GM06990 (cell line): ENCODE measurements around the gene SNX27.
"Not testable (repeated sequence)": the region's sequence is repeated elsewhere in the genome, so short reads cannot be mapped to it uniquely, and the experiment has no call there.

Experiments
- DNase-seq: peaks from one replicate; pipeline ENCODE4 v3.0.0-alpha.2; 2011; ENCODE audit not compliant: insufficient read length; ENCODE audit errors: extremely low read depth
- H3K27me3 ChIP-seq: replicated peaks from 2 replicates; pipeline ENCODE4 v1.6.0; 2011; ENCODE audit warnings: low read length; ENCODE audit not compliant: control insufficient read depth, insufficient read depth
- H3K36me3 ChIP-seq: 2 replicates; pipeline ENCODE4 v1.5.1; 2011; ENCODE audit warnings: low read length; ENCODE audit not compliant: control insufficient read depth, insufficient read depth
- H3K4me3 ChIP-seq: replicated peaks from 2 replicates; pipeline ENCODE4 v1.5.1; 2011; ENCODE audit warnings: low read depth, mild to moderate bottlenecking, control low read depth, low read length
- CTCF ChIP-seq: IDR thresholded peaks from 2 replicates; pipeline ENCODE4 v1.5.1; 2011; ENCODE audit warnings: low read length, control low read depth, mild to moderate bottlenecking, inconsistent platforms; ENCODE audit not compliant: insufficient read depth, poor library complexity, severe bottlenecking

SNX27 gene

DNA sequence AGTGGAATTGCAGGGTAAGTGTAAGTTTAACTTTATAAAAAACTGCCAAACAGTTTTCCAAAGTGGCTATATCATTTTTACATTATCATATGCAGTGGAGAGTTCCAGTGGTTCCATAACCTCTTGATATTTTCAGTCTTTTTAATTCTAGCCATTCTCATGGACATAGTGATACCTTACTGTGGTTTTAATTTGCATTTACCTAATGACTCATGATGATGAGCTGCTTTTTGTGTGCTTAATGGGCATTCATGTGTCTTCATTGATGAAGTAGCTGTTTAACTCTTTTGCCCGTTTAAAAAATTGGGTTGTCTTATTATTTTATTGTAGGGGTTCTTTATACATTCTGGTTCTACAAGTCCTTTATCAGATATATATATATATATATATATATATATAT is 29.4 kb downstream of the SNX27 start:
- H3K27me3 ChIP-seq = no peaks in the 10 kb centered on the region
- no peak for TF ChIP-seq CTCF
- no peaks in the 10 kb centered on the region for H3K36me3 ChIP-seq
- H3K4me3 ChIP-seq = no peak overlapping the region
- DNase-seq = no peak

DNA sequence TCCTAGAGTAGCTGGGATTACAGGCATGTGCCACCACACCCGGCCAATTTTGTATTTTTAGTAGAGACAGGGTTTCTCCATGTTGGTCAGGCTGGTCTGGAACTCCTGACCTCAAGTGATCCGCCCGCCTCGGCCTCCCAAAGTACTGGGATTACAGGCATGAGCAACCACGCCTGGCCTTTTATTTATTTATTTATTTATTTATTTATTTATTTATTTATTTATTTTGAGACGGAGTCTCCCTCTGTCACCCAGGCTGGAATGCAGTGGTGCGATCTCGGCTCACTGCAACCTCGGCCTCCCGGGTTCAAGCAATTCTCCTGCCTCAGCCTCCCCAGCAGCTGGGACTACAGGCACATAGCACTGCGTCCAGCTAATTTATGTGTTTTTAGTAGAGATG is 31.2 kb downstream of the SNX27 start:
- not testable (repeated sequence) for H3K36me3 ChIP-seq, H3K27me3 ChIP-seq, H3K4me3 ChIP-seq, DNase-seq

GRCh38 chr1:151644001-151644400 is 32.2 kb downstream of the SNX27 start:
- Histone ChIP-seq H3K27me3 (no peaks in the 10 kb centered on the region), H3K4me3 (no peak overlapping the region), H3K36me3 (no peaks in the 10 kb centered on the region; the same call in 1 of the 2 replicates)
- no peak for TF ChIP-seq CTCF
- no peak for DNase-seq

- Histone ChIP-seq H3K4me3 (no peak overlapping the region), H3K36me3 (no peaks in the 10 kb centered on the region; the same call in 1 of the 2 replicates), H3K27me3 (no peaks in the 10 kb centered on the region)
- no peak for DNase-seq
- no peak for TF ChIP-seq CTCF
These were observed 41.5 kb downstream of the SNX27 start for GRCh38 chr1:151653397-151653796.

DNA sequence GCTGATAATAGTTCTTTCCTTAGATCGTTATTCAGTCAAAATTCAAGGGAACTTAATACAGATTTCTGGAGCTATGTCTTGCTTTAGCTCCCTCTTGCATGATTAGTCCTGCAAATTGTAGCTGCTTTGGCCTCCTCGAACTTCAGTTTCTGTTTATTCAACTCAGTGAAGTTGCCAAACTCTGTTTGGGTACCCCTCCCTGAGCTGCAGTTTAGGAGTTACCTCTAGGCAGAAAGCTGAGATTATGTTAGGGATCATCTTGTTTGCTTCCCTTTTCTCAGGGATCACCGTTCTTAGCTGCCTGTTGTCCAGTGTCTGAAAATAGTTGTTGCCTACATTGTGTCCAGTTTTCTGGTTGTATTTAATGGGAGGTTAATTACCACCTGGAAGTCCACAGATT is 43.5 kb downstream of the SNX27 start:
- Histone ChIP-seq H3K36me3 (no peaks in the 10 kb centered on the region; the same call in 1 of the 2 replicates), H3K4me3 (no peak overlapping the region), H3K27me3 (no peaks in the 10 kb centered on the region)
- no peak for TF ChIP-seq CTCF
- no peak for DNase-seq

GRCh38 chr1:151661751-151662150 is 49.9 kb downstream of the SNX27 start:
- DNase-seq = no peak
- TF ChIP-seq CTCF = no peak
- Histone ChIP-seq H3K36me3 (no peaks in the 10 kb centered on the region; the same call in 1 of the 2 replicates), H3K27me3 (no peaks in the 10 kb centered on the region), H3K4me3 (no peak overlapping the region)
